Neural cell (in vitro differentiated cells): ENCODE data around the gene CAPN9.

Experiments used
- SMC3 ChIP-seq: fragments of 450-650 bp; conservative IDR thresholded peaks from 2 replicates; pipeline ENCODE4 v1.6.1; 2014; ENCODE audit warnings: antibody characterized with exemption, mild to moderate bottlenecking, moderate library complexity; ENCODE audit not compliant: poor library complexity
- TAF1 ChIP-seq: IDR thresholded peaks from 2 replicates; pipeline ENCODE4 v1.6.1; 2012; ENCODE audit warnings: low read depth
- TF ChIP-seq, protein P1 (sequence below): fragments of 450-650 bp; IDR thresholded peaks from 2 replicates; pipeline ENCODE4 v1.5.1; 2014; ENCODE audit warnings: antibody characterized with exemption, mild to moderate bottlenecking, moderate library complexity; ENCODE audit not compliant: poor library complexity, severe bottlenecking

DNA sequence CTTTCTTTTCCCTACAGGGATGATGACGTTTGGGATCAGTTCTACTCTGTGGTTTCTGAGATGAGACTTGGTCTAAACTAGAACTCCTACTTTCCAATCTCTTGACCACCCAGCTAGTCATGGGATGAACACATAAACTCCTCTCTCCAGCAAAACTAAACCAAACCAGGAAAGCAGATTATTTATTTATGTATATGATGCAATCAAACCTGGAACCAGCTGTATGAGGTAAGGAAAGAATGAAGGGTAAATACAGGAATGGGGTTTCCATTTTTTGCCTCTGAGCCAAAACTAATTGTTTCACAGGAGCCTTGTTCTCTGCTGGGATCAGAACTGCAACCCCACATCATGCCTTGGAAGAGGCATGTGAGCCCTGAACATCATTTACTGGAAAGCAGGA, 29.9 kb upstream of the CAPN9 start:
- TF ChIP-seq SMC3: no peak
- TF ChIP-seq, protein P1, sequence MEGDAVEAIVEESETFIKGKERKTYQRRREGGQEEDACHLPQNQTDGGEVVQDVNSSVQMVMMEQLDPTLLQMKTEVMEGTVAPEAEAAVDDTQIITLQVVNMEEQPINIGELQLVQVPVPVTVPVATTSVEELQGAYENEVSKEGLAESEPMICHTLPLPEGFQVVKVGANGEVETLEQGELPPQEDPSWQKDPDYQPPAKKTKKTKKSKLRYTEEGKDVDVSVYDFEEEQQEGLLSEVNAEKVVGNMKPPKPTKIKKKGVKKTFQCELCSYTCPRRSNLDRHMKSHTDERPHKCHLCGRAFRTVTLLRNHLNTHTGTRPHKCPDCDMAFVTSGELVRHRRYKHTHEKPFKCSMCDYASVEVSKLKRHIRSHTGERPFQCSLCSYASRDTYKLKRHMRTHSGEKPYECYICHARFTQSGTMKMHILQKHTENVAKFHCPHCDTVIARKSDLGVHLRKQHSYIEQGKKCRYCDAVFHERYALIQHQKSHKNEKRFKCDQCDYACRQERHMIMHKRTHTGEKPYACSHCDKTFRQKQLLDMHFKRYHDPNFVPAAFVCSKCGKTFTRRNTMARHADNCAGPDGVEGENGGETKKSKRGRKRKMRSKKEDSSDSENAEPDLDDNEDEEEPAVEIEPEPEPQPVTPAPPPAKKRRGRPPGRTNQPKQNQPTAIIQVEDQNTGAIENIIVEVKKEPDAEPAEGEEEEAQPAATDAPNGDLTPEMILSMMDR: no peak
- TF ChIP-seq TAF1: no peak
